ENCODE results near the gene OR13A1.
"Not testable (repeated sequence)": the region's sequence is repeated elsewhere in the genome, so short reads cannot be mapped to it uniquely, and the experiment has no call there.

The OR13A1 gene, protein sequence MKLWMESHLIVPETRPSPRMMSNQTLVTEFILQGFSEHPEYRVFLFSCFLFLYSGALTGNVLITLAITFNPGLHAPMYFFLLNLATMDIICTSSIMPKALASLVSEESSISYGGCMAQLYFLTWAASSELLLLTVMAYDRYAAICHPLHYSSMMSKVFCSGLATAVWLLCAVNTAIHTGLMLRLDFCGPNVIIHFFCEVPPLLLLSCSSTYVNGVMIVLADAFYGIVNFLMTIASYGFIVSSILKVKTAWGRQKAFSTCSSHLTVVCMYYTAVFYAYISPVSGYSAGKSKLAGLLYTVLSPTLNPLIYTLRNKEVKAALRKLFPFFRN

GRCh38 chr10:45315508-45315907 lies at the start of gene OR13A1:
Gene OR13A1, minus strand, starts transcription at chr10:45315608. Its CDS starts 11,186 bp downstream, at chr10:45304422.
- DNase-seq (ENCODE audit: low read depth) = no peak

GRCh38 chr10:45361983-45362799 lies 46.8 kb upstream of the OR13A1 start:
- not testable (repeated sequence) for DNase-seq (ENCODE audit: low read depth)

GRCh38 chr10:45358961-45359360 lies 43.6 kb upstream of the OR13A1 start:
- DNase-seq (ENCODE audit: low read depth) = not testable (repeated sequence)

- no peak for DNase-seq (ENCODE audit: low read depth)
Measured at GRCh38 chr10:45355494-45355893, 40.1 kb upstream of the OR13A1 start.

DNA sequence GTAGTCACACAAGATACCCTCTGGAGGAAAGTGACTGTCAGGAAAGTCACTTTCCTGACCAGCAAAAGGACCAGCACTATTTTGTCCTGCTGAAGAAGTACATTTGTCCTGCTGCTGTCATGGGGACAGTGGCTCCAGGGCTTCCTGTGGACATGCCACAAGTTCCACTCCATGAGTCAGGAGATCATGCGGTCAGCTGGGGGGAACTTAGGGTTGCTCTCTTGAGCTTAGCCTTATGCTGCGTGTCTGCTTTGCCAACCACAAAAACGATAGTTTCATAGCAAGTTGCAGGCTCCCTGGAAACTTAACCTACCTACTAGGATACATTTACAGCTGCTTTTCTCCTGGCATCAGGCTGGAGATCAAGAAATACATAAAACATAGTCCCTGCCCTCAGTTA lies 38.9 kb upstream of the OR13A1 start:
- DNase-seq (ENCODE audit: low read depth) = no peak

DNA sequence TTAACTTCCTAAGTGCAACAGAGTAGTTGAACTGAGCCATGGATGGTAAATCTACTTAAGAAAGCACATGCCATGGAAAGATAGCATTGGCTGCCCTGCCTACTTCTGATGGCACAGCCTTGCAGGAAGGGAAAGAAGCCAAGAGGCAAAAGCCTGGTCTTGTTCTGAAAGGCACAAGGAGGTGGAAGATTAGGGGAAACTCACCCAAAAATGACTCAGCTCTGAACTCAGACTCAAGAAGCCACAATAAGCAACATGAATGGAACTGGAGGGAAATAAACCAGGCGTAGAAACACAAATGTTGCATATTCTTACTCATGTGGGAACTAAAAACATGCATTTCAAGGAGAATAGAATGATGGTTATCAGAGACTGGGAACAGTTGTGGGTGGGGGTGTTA lies 37.8 kb upstream of the OR13A1 start:
- DNase-seq (ENCODE audit: low read depth) = no peak

DNA sequence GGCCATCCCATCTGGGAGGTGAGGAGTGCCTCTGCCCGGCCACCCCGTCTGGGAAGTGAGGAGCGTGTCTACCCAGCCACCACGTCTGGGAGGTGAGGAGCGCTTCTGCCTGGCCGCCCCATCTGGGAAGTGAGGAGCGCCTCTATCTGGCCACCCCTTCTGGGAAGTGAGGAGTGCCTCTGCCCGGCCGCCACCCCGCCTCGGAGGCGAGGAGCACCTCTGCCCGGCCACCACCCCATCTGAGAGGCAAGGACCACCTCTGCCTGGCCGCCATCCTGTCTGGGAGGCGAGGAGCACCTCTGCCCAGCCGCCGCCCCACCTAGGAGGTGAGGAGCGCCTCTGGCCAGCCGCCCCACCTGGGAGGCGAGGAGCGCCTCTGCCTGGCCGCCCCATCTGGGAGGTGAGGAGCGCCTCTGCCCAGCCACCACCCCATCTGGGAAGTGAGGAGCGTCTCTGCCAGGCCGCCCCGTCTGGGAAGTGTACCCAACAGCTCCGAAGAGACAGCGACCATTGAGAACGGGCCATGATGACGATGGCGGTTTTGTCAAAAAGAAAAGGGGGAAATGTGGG lies 32.9 kb upstream of the OR13A1 start:
- DNase-seq (ENCODE audit: low read depth) = not testable (repeated sequence)

DNA sequence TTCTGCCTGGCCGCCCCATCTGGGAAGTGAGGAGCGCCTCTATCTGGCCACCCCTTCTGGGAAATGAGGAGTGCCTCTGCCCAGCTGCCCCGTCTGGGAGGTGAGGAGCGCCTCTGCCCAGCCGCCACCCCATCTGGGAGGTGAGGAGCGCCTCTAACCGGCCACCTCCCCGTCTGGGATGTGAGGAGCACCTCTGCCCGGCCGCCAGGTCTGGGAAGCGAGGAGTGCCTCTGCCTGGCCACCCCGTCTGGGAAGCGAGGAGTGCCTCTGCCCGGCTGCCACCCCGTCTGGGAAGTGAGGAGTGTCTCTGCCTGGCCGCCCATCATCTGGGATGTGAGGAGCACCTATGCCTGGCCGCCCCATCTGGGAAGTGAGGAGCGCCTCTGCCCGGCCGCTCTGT lies 32.1 kb upstream of the OR13A1 start:
- not testable (repeated sequence) for DNase-seq (ENCODE audit: low read depth)

GRCh38 chr10:45346652-45347335 lies 31.4 kb upstream of the OR13A1 start:
- not testable (repeated sequence) for DNase-seq (ENCODE audit: low read depth)

DNA sequence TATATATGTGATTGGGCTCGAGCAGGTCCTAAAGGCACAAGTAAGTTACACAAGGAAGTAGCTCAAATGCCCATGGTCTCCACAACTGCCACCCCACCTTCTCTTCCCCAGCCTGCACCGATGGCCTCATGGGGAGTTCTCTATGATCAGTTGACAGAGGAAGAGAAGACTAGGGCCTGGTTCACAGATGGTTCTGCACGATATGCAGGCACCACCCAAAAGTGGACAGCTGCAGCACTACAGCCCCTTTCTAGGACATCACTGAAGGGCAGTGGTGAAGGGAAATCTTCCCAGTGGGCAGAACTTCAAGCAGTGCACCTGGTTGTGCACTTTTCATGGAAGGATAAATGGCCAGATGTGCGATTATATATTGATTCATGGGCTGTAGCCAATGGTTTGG lies 25.0 kb upstream of the OR13A1 start:
- DNase-seq (ENCODE audit: low read depth) = not testable (repeated sequence)

DNA sequence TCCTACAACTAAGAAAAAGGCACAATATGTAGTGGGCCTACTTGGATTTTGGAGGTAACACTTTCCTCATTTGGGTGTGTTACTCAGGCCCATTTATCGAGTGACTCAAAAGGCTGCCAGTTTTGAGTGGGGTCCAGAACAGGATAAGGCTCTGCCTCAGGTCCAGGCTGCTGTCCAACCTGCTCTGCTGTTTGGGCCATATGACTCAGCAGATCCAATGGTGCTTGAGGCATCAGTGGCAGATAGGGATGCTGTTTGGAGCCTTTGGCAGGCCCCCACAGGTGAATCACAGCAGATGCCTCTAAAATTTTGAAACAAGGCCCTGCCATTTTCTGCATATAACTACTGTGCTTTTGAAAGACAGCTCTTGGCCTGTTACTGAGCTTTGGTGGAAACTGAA lies 24.5 kb upstream of the OR13A1 start:
- no peak for DNase-seq (ENCODE audit: low read depth)

GRCh38 chr10:45331824-45332223 lies 16.4 kb upstream of the OR13A1 start:
- not testable (repeated sequence) for DNase-seq (ENCODE audit: low read depth)

- not testable (repeated sequence) for DNase-seq (ENCODE audit: low read depth)
Measured at GRCh38 chr10:45326864-45327263, 11.5 kb upstream of the OR13A1 start.

DNA sequence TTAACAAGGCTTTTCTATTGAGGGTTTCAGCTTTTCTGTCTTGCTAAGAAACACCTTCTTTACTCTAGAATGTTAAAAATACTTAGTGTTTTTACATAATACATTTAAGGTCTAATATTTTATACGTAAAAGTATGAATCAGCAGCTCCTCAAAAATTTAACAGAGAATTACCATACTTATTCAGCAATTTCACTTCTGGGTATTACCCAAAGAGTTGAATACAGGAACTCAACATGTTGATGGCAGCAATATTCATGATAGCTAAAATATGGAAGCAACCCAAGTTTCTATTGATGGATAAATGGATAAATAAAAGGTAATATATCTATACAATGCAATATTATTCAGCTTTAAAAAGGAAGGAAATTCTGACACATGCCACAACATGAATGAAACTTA lies 9.7 kb upstream of the OR13A1 start:
- DNase-seq (ENCODE audit: low read depth) = no peak

- DNase-seq (ENCODE audit: low read depth) = no peak
Measured at GRCh38 chr10:45319702-45320101, 4.3 kb upstream of the OR13A1 start.

- no peak for DNase-seq (ENCODE audit: low read depth)
Measured at GRCh38 chr10:45313264-45313873, 2.0 kb downstream of the OR13A1 start.

GRCh38 chr10:45308707-45309106 lies 6.7 kb downstream of the OR13A1 start:
- no peak for DNase-seq (ENCODE audit: low read depth)

- DNase-seq (ENCODE audit: low read depth) = no peak
Measured at GRCh38 chr10:45302573-45302972, 12.8 kb downstream of the OR13A1 start.

DNA sequence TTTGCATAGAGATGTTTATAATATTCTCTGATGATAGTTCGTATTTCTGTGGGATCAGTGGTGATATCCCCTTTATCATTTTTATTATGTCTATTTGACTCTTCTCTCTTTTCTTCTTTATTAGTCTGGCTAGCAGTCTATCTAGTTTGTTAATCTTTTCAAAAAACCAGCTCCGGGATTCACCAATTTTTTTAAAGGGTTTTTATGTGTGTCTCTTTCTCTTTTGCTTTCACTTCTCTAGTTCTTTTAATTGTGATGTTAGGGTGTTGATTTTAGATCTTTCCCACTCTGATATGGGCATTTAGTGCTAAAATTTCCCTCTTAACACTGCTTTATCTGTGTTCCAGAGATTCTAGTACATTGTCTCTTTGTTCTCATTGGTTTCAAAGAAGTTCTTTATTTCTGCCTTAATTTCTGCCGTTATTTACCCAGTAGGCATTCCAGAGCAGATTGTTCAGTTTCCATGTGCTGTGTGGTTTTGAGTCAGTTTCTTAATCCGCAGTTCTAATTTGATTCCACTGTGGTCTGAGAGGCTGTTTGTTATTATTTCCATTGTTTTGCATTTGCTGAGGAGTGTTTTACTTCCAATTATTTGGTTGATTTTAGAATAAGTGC lies 17.0 kb downstream of the OR13A1 start:
- DNase-seq (ENCODE audit: low read depth) = not testable (repeated sequence)

GRCh38 chr10:45294681-45295080 lies 20.7 kb downstream of the OR13A1 start:
- DNase-seq (ENCODE audit: low read depth) = no peak

DNA sequence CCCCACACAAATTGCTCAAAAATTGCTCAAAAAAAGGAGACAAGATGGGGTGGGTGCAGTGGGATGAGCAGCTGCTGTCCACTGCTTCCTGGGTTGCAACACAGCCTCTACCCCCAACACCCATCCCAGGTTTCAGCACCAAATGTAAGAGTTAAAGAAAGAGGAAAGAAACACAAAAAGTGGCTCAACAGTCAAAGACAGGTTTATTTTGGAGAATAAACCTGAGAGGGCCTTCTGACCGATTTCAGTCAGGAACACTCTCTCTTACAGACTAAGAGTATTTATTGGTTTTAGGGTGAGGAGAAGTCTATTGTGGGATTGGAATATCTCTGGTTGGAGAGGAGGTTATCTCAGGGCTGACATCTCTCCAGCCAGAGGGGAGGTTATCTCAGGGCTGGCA lies 28.4 kb downstream of the OR13A1 start:
- DNase-seq (ENCODE audit: low read depth) = no peak

Data from non-pigmented ciliary epithelial cell (primary cell).